ENCODE measurements around the gene TSEN2. TPM values are rescaled to one million over a fixed set of nuclear protein-coding genes. Genes with fewer than 3 reads are reported as not detected.

Gene TSEN2
- total RNA-seq, 4 donors from 2014 or later = 10.3 to 37.8 (median 20.4) TPM

DNA sequence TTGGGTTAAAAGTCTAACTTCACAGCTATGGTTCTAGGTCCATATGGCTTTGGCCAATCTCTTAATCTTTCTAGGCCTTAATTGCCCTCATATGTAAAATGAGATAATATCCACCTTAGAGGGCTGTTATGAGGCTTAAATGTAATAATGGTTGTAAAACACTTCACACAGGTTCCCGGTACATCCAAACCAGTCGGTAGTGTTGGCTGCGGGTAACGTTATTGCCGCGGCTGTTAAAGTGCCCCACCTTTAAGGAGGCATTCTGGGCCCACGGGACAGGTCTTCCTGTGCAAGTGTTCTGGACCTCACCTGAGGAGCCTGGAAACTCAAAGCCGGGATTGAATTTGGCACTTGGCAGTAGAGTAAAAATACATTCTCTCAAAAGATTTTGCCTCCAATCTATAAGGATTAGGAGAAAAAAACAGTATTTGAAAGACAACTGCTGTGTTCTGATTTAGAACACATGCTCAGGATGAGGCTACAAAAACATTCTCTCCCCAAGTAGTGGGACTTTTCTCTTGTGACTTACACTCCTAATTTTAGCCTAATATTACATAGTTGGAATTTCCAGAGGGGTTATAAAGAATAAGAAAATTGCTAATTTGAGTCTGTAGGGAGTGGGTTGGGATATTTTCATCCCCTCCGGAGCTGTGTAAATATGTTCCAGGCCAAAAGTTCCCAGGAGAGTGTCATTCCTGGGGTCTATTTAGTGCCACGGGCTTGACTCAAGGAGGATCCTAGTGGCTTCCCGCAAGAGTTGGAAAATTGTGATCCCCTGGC is 44.9 kb upstream of the TSEN2 start:
- Histone ChIP-seq H3K27ac (no peak overlapping the region), H3K36me3 (no peaks in the 10 kb centered on the region), H3K9me3 (no peaks in the 10 kb centered on the region), H3K4me1 (peaks cover 0 to 7% of the 10 kb centered on the region in 2 donors), H3K4me3 (no peak overlapping the region), H3K27me3 (no peaks in the 10 kb centered on the region)
- no peak for TF ChIP-seq POLR2A (IDR thresholded peaks at IDR 0.05)
- TF ChIP-seq, protein P1, sequence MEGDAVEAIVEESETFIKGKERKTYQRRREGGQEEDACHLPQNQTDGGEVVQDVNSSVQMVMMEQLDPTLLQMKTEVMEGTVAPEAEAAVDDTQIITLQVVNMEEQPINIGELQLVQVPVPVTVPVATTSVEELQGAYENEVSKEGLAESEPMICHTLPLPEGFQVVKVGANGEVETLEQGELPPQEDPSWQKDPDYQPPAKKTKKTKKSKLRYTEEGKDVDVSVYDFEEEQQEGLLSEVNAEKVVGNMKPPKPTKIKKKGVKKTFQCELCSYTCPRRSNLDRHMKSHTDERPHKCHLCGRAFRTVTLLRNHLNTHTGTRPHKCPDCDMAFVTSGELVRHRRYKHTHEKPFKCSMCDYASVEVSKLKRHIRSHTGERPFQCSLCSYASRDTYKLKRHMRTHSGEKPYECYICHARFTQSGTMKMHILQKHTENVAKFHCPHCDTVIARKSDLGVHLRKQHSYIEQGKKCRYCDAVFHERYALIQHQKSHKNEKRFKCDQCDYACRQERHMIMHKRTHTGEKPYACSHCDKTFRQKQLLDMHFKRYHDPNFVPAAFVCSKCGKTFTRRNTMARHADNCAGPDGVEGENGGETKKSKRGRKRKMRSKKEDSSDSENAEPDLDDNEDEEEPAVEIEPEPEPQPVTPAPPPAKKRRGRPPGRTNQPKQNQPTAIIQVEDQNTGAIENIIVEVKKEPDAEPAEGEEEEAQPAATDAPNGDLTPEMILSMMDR (IDR thresholded peaks at IDR 0.05) = no peak
- no peak for DNase-seq
- intact Hi-C loops (cut with DNase I; ENCODE audit: low total_unique reads) = no loop called here

- no peak overlapping the region for H3K4me3 ChIP-seq
- intact Hi-C loops (cut with DNase I; ENCODE audit: low total_unique reads) = no loop called here
- H3K36me3 ChIP-seq = no peaks in the 10 kb centered on the region
- no peaks in the 10 kb centered on the region for H3K9me3 ChIP-seq
- H3K27me3 ChIP-seq = no peaks in the 10 kb centered on the region
- peak; percentile 38 to 67 for DNase-seq
- H3K4me1 ChIP-seq = peaks cover 0 to 7% of the 10 kb centered on the region in 2 donors
- TF ChIP-seq POLR2A (IDR thresholded peaks at IDR 0.05) = no peak
- TF ChIP-seq, protein P1 (IDR thresholded peaks at IDR 0.05) = no peak
- H3K27ac ChIP-seq = no peak overlapping the region
These were observed 43.2 kb upstream of the TSEN2 start for GRCh38 chr3:12440927-12441714.

- Histone ChIP-seq H3K4me3 (no peak overlapping the region), H3K27me3 (no peaks in the 10 kb centered on the region), H3K27ac (no peak overlapping the region), H3K36me3 (no peaks in the 10 kb centered on the region), H3K4me1 (peaks cover 0 to 7% of the 10 kb centered on the region in 2 donors), H3K9me3 (no peaks in the 10 kb centered on the region)
- no peak for DNase-seq
- intact Hi-C loops (cut with DNase I; ENCODE audit: low total_unique reads) = no loop called here
- TF ChIP-seq, protein P1 (IDR thresholded peaks at IDR 0.05) = no peak
- TF ChIP-seq POLR2A (IDR thresholded peaks at IDR 0.05) = no peak
These were observed 41.4 kb upstream of the TSEN2 start for GRCh38 chr3:12442654-12443501.

GRCh38 chr3:12443781-12444522 is 40.3 kb upstream of the TSEN2 start:
- DNase-seq = no peak
- no peak overlapping the region for H3K27ac ChIP-seq

More at GRCh38 chr3:12443781-12444522, 40.3 kb upstream of the TSEN2 start:
- TF ChIP-seq, protein P1 (IDR thresholded peaks at IDR 0.05) = no peak
- no peak for TF ChIP-seq POLR2A (IDR thresholded peaks at IDR 0.05)
- no peaks in the 10 kb centered on the region for H3K36me3 ChIP-seq
- peaks cover 0 to 7% of the 10 kb centered on the region in 2 donors for H3K4me1 ChIP-seq
- H3K27me3 ChIP-seq = no peaks in the 10 kb centered on the region
- H3K9me3 ChIP-seq = no peaks in the 10 kb centered on the region
- intact Hi-C loops (cut with DNase I; ENCODE audit: low total_unique reads) = no loop called here
- no peak overlapping the region for H3K4me3 ChIP-seq
